B cell (primary cell): ENCODE measurements around the gene ERCC1. TPM values are rescaled to one million over a fixed set of nuclear protein-coding genes. Genes with fewer than 3 reads are reported as not detected.

Experiments
- ATAC-seq: fragments of 200-7000 bp; cut with Tn5 transposase; one replicate; pipeline ENCODE4 v1.10.0; 2021; ENCODE audit warnings: low read depth, mild to moderate bottlenecking, moderate number of reproducible peaks, moderate library complexity
- CTCF ChIA-PET: fragments of 350-600 bp; sonication (Branson Sonifier 250); formaldehyde crosslinking; loops from one replicate; lab custom pipeline; 2021; ENCODE audit warnings: antibody characterized with exemption, inconsistent platforms; lab: Charles Lee
- POLR2A ChIA-PET: fragments of 350-600 bp; sonication (Branson Sonifier 250); formaldehyde crosslinking; loops from one replicate; lab custom pipeline; 2021; ENCODE audit warnings: antibody characterized with exemption; lab: Charles Lee
- DNase-seq: peaks from one replicate; pipeline ENCODE4 v3.0.0; 2013
- H2AFZ ChIP-seq: 2 replicates; pipeline ENCODE4 v1.6.1; 2012; ENCODE audit warnings: mild to moderate bottlenecking, low read depth, low read length; ENCODE audit not compliant: insufficient read depth, poor library complexity, severe bottlenecking
- H3K27ac ChIP-seq, 2 donors: 1 replicate in 1 of 2; 2 replicates in 1 of 2; pipeline ENCODE4 v1.5.1; 2012 to 2013; ENCODE audit warnings: low read length in 2 of 2, mild to moderate bottlenecking in 2 of 2, moderate library complexity in 1 of 2
- H3K27me3 ChIP-seq, 4 experiments: fragments of 200-600 bp in 1 of 4; sonication (generic) in 1 of 4; replicated peaks in 1 of 4; 1 replicate in 2 of 4; 2 replicates in 2 of 4; pipeline versions ENCODE4 v1.6.1 to v1.7.0; 2013 to 2016; ENCODE audit warnings: low read length in 3 of 4, mild to moderate bottlenecking in 2 of 4, mixed read lengths in 1 of 4, moderate library complexity in 1 of 4; ENCODE audit not compliant: insufficient read depth in 4 of 4, control insufficient read depth in 3 of 4; ENCODE audit errors: control extremely low read depth in 1 of 4
- H3K36me3 ChIP-seq, 2 experiments: replicated peaks in 1 of 2; 1 replicate in 1 of 2; 2 replicates in 1 of 2; pipeline versions ENCODE4 v1.6.1 to v1.7.1; 2013; ENCODE audit warnings: low read length in 1 of 2; ENCODE audit not compliant: insufficient read depth in 2 of 2, control insufficient read depth in 1 of 2; ENCODE audit errors: control extremely low read depth in 1 of 2, extremely low read depth in 1 of 2
- H3K4me1 ChIP-seq, 2 donors: fragments of 200-600 bp in 1 of 2; sonication (generic) in 1 of 2; 1 replicate in 1 of 2; 2 replicates in 1 of 2; pipeline versions ENCODE4 v1.5.1 to v1.6.1; 2013 to 2017; ENCODE audit warnings: low read length in 2 of 2; ENCODE audit not compliant: control insufficient read depth in 2 of 2, insufficient read depth in 2 of 2
- H3K4me2 ChIP-seq: replicated peaks from 2 replicates; pipeline ENCODE3; 2012; ENCODE audit warnings: mild to moderate bottlenecking, low read depth, low read length; ENCODE audit not compliant: poor library complexity, severe bottlenecking
- H3K4me3 ChIP-seq, 5 experiments: fragments of 200-600 bp in 1 of 5; sonication (generic) in 1 of 5; 1 replicate in 3 of 5; 2 replicates in 2 of 5; pipeline versions ENCODE4 v1.5.1 to v1.7.0; 2011 to 2016; ENCODE audit warnings: low read length in 4 of 5, mild to moderate bottlenecking in 4 of 5, low read depth in 2 of 5, control low read depth in 1 of 5, moderate library complexity in 1 of 5; ENCODE audit not compliant: insufficient read depth in 1 of 5; ENCODE audit errors: control extremely low read depth in 1 of 5, extremely low read depth in 1 of 5
- H3K79me2 ChIP-seq: fragments of 200-600 bp; sonication (generic); one replicate; pipeline ENCODE4 v1.6.0; 2016; ENCODE audit warnings: low read length; ENCODE audit not compliant: control insufficient read depth, insufficient read depth
- H3K9ac ChIP-seq: fragments of 200-600 bp; sonication (generic); 2 replicates; pipeline ENCODE4 v1.6.1; 2017; ENCODE audit warnings: mild to moderate bottlenecking, low read length, moderate library complexity
- H3K9me3 ChIP-seq, 3 donors: one replicate each; pipeline versions ENCODE4 v1.6.1 to v1.7.1; 2013; ENCODE audit warnings: low read length in 2 of 3; ENCODE audit not compliant: control insufficient read depth in 2 of 3, insufficient read depth in 1 of 3; ENCODE audit errors: control extremely low read depth in 1 of 3
- H4K20me1 ChIP-seq: 2 replicates; pipeline ENCODE4 v1.6.0; 2012; ENCODE audit warnings: mild to moderate bottlenecking, low read length; ENCODE audit not compliant: insufficient read depth, control insufficient read depth, poor library complexity, severe bottlenecking
- H3K27ac Mint-ChIP-seq: one replicate; pipeline ENCODE4 v1.8.0; 2021; ENCODE audit warnings: mixed read lengths
- H3K27me3 Mint-ChIP-seq: one replicate; pipeline ENCODE4 v1.8.0; 2021; ENCODE audit warnings: mixed read lengths
- H3K4me1 Mint-ChIP-seq: one replicate; pipeline ENCODE4 v1.8.0; 2021; ENCODE audit warnings: mixed read lengths
- H3K4me3 Mint-ChIP-seq: one replicate; pipeline ENCODE4 v1.8.0; 2021; ENCODE audit warnings: mixed read lengths
- H3K9me3 Mint-ChIP-seq: one replicate; pipeline ENCODE4 v1.8.0; 2022; ENCODE audit warnings: mixed read lengths; ENCODE audit not compliant: insufficient read depth
- EZH2 ChIP-seq: IDR thresholded peaks from 2 replicates; pipeline ENCODE4 v1.6.1; 2012; ENCODE audit warnings: borderline replicate concordance, low read depth, mild to moderate bottlenecking, moderate library complexity, low read length; ENCODE audit not compliant: insufficient read depth, poor library complexity, severe bottlenecking
- WGBS: methylation state at CpG from one replicate; pipeline ENCODE4 v1.1.5; 2013; ENCODE audit warnings: missing lambda C conversion rate; ENCODE audit not compliant: insufficient coverage; 5-methylcytosine and 5-hydroxymethylcytosine counted together
- intact Hi-C: fragments of 100-400 bp; cut with micrococcal nuclease; formaldehyde crosslinking; loops from one replicate; pipeline ENCODE4 v1.10.0; 2022
- polyA plus RNA-seq: library from polyadenylated mRNA; depleted of rRNA; stranded (reverse); fragments of >200 nt; gene quantifications from 2 replicates; pipeline ENCODE4 v1.2.3, GENCODE V29; 2012
- total RNA-seq, 2 donors: library from RNA; stranded (reverse); fragments of 120-200 nt in 1 of 2; gene quantifications; 1 replicate in 1 of 2; 2 replicates in 1 of 2; pipeline versions ENCODE4 v1.2.3 to v1.2.4, GENCODE V29; 2013 to 2022
- TF ChIP-seq, protein P1 (sequence below): fragments of 200-600 bp; IDR thresholded peaks from one replicate; pipeline ENCODE4 v1.8.0; 2022; ENCODE audit warnings: antibody characterized with exemption, mild to moderate bottlenecking

The ERCC1 gene
- total and polyA plus RNA-seq, 2 donors (not counting 1 experiment from before 2014, with no cell fraction given), result 75.7 to 81.9 TPM

DNA sequence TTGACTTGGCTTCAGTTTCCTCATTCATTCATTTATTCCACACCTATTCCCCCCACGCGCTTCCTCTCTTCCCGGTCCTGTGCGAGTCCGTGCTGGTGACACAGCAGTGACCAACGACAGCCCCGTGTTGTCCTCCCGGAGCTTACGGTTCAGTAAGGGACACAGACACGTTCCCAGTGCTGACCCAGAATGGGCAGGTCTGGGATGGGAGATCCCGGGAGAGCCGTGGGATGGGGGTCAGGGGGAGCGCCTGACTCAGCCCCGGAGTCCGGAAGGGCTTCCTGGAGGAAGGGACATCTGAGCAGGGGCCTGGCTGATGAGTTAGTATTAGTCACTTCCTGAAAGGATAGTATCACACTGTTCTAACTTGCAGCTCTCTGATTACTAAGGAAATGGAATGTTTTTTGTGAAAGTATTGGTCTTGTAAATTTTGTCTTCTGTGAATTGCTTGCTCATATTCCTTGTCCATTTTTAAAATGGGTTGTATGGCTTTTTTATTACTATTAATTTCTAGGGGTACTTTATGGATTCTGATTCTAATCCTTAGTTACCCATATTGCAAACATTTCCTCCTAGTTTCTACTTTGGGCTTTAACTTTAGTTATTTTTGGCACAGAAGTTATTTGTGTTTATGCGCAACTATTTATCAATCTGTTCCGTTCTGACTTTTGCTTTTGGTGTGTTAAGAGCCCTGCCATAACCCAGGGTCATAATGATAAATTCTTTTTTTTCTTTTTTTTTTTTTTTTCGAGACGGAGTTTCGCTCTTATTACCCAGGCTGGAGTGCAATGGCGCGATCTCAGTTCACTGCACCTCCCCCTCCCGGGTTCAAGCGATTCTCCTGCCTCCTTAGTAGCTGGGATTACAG is 708 bp upstream of the ERCC1 start:
- ChIA-PET POLR2A (no interaction called here), CTCF (interaction anchor here (0.7 to 2.8 kb wide), 7 partner anchors 15 to 137 kb away, joined by 3 to 17 read pairs (median 5); partner anchors contain the start of gene PPM1N)
- peak overlapping the region; percentile 97 for H3K4me3 Mint-ChIP-seq
- Histone ChIP-seq H3K79me2 (peaks cover 23% of the 10 kb centered on the region), H2AFZ (peak overlapping the region; percentile 91), H3K4me2 (peak overlapping the region; percentile 88), H3K27ac (peak overlapping the region; percentile 64 to 73), H3K36me3 (peaks cover 0 to 12% of the 10 kb centered on the region in 2 experiments), H3K9ac (peak overlapping the region; percentile 77), H3K4me1 (peaks cover 30 to 59% of the 10 kb centered on the region in 2 donors), H3K9me3 (no peaks in the 10 kb centered on the region), H3K27me3 (peaks cover 0 to 12% (median 5%) of the 10 kb centered on the region in 4 experiments), H4K20me1 (peaks cover 5% of the 10 kb centered on the region), H3K4me3 (peak overlapping the region; percentile 26 to 77 (median 69))
- no peaks in the 10 kb centered on the region for H3K9me3 Mint-ChIP-seq
- ATAC-seq (no peak), DNase-seq (peak; percentile 32)
- TF ChIP-seq EZH2, result no peak
- TF ChIP-seq, protein P1, sequence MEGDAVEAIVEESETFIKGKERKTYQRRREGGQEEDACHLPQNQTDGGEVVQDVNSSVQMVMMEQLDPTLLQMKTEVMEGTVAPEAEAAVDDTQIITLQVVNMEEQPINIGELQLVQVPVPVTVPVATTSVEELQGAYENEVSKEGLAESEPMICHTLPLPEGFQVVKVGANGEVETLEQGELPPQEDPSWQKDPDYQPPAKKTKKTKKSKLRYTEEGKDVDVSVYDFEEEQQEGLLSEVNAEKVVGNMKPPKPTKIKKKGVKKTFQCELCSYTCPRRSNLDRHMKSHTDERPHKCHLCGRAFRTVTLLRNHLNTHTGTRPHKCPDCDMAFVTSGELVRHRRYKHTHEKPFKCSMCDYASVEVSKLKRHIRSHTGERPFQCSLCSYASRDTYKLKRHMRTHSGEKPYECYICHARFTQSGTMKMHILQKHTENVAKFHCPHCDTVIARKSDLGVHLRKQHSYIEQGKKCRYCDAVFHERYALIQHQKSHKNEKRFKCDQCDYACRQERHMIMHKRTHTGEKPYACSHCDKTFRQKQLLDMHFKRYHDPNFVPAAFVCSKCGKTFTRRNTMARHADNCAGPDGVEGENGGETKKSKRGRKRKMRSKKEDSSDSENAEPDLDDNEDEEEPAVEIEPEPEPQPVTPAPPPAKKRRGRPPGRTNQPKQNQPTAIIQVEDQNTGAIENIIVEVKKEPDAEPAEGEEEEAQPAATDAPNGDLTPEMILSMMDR, result no peak
- peaks cover 53% of the 10 kb centered on the region for H3K4me1 Mint-ChIP-seq
- H3K27me3 Mint-ChIP-seq, result peaks cover 11% of the 10 kb centered on the region
- peak overlapping the region; percentile 94 for H3K27ac Mint-ChIP-seq
- WGBS, result 18% methylated on average over 16 of the region's 24 CpGs
- intact Hi-C loops, result loop anchor here (5.0 kb wide), 1 partner anchor 218 kb away; no protein-coding TSS in a partner anchor
